ENCODE results near the gene MYL6. TPM values are rescaled to one million over a fixed set of nuclear protein-coding genes. Genes with fewer than 3 reads are reported as not detected.

The MYL6 gene
- total RNA-seq, 2 donors from 2014 or later, result 1,832 to 2,224 TPM

- intact Hi-C loops (cut with DNase I, micrococcal nuclease), result no loop called here
Observed at GRCh38 chr12:56198836-56199235, 40.7 kb downstream of the MYL6 start.

GRCh38 chr12:56202366-56202765 lies 44.2 kb downstream of the MYL6 start:
- DNase-seq (no peak), ATAC-seq (peak; percentile 67)
- intact Hi-C loops (cut with DNase I, micrococcal nuclease), result no loop called here

More at GRCh38 chr12:56198836-56199235, 40.7 kb downstream of the MYL6 start:
- no peak for ATAC-seq
- no peak for DNase-seq

- DNase-seq (no peak), ATAC-seq (no peak)
- intact Hi-C loops (cut with DNase I, micrococcal nuclease), result no loop called here
Observed at GRCh38 chr12:56202838-56203237, 44.7 kb downstream of the MYL6 start.

GRCh38 chr12:56204275-56204674 lies 46.1 kb downstream of the MYL6 start:
- intact Hi-C loops (cut with DNase I, micrococcal nuclease), result no loop called here
- ATAC-seq, result no peak
- no peak for DNase-seq

GRCh38 chr12:56205445-56205844 lies 47.3 kb downstream of the MYL6 start:
- intact Hi-C loops (cut with DNase I, micrococcal nuclease), result no loop called here
- ATAC-seq (no peak), DNase-seq (no peak)

- DNase-seq, result peak; percentile 51 to 75
- intact Hi-C loops (cut with DNase I, micrococcal nuclease), result no loop called here
- ATAC-seq, result peak; percentile 86
Observed at GRCh38 chr12:56206452-56207166, 48.5 kb downstream of the MYL6 start.

- intact Hi-C loops (cut with DNase I, micrococcal nuclease), result no loop called here
- ATAC-seq, result no peak
Observed at GRCh38 chr12:56208006-56208405, 49.8 kb downstream of the MYL6 start.

More at GRCh38 chr12:56208006-56208405, 49.8 kb downstream of the MYL6 start:
- no peak for DNase-seq

Other genes with a start within 250 kb of the MYL6 start
- 10 to 100 TPM; 41.7 to 45.0 TPM for gene PYM1, start 230.5 kb upstream of the MYL6 start, total RNA-seq
- 100 to 1,000 TPM; 108 to 114 TPM for gene DGKA, start 227.2 kb upstream of the MYL6 start, total RNA-seq
- gene PMEL, start 192.3 kb upstream of the MYL6 start, total RNA-seq, result 1 to 10 TPM; 2.0 to 5.0 TPM
- gene CDK2, start 191.5 kb upstream of the MYL6 start, total RNA-seq, result 10 to 100 TPM; 10.4 to 19.7 TPM
- 100 to 1,000 TPM; 149 to 169 TPM for gene RAB5B, start 184.3 kb upstream of the MYL6 start, total RNA-seq
- 10 to 100 TPM; 24.1 to 24.4 TPM for gene SUOX, start 161.1 kb upstream of the MYL6 start, total RNA-seq
- 1 to 10 TPM; 3.9 to 5.0 TPM for gene IKZF4, start 137.3 kb upstream of the MYL6 start, total RNA-seq
- gene RPS26, start 116.4 kb upstream of the MYL6 start, total RNA-seq, result 10 to 100 TPM; 54.5 to 73.9 TPM
- gene ERBB3, start 78.2 kb upstream of the MYL6 start, total RNA-seq, result 100 to 1,000 TPM; 188 to 261 TPM
- gene PA2G4, start 53.8 kb upstream of the MYL6 start, total RNA-seq, result 10 to 100 TPM; 59.6 to 80.9 TPM
- 1,000 to 10,000 TPM; 2,955 to 2,956 TPM for gene RPL41, start 41.7 kb upstream of the MYL6 start, total RNA-seq
- 1 to 10 TPM; 3.5 to 4.1 TPM for gene ZC3H10, start 40.1 kb upstream of the MYL6 start, total RNA-seq
- gene ESYT1, start 30.1 kb upstream of the MYL6 start, total RNA-seq, result 10 to 100 TPM; 44.4 to 48.6 TPM
- 10 to 100 TPM; 17.1 to 21.9 TPM for gene MYL6B, start 5.8 kb upstream of the MYL6 start, total RNA-seq
- 10 to 100 TPM; 81.7 to 85.6 TPM for gene SMARCC2, start 31.1 kb downstream of the MYL6 start, total RNA-seq
- 10 to 100 TPM; 31.5 to 35.1 TPM for gene RNF41, start 63.6 kb downstream of the MYL6 start, total RNA-seq
- 10 to 100 TPM; 23.2 to 29.5 TPM for gene NABP2, start 66.0 kb downstream of the MYL6 start, total RNA-seq
- gene SLC39A5, start 71.7 kb downstream of the MYL6 start, total RNA-seq, result 100 to 1,000 TPM; 152 to 244 TPM
- 10 to 100 TPM; 47.4 to 54.8 TPM for gene ANKRD52, start 100.0 kb downstream of the MYL6 start, total RNA-seq
- gene COQ10A, start 108.6 kb downstream of the MYL6 start, total RNA-seq, result 1 to 10 TPM; 4.1 to 5.3 TPM
- 100 to 1,000 TPM; 304 to 403 TPM for gene CS, start 142.0 kb downstream of the MYL6 start, total RNA-seq
- gene CNPY2, start 157.6 kb downstream of the MYL6 start, total RNA-seq, result 10 to 100 TPM; 70.8 to 90.5 TPM
- 10 to 100 TPM; 46.4 to 53.8 TPM for gene PAN2, start 175.6 kb downstream of the MYL6 start, total RNA-seq
- gene IL23A, start 180.5 kb downstream of the MYL6 start, total RNA-seq, result not detected
- 10 to 100 TPM; 77.7 to 79.2 TPM for gene STAT2, start 201.7 kb downstream of the MYL6 start, total RNA-seq
- gene APOF, start 204.5 kb downstream of the MYL6 start, total RNA-seq, result not detected